H9 (cell line): ENCODE results near the gene BBOF1. TPM values are rescaled to one million over a fixed set of nuclear protein-coding genes. Genes with fewer than 3 reads are reported as not detected.
A peak's percentile ranks its signal among the peaks of the same experiment; 100 is the strongest.

Source experiments
- DNase-seq: peaks from one replicate; pipeline ENCODE4 v3.0.0-alpha.2; 2017
- H2AFZ ChIP-seq: one replicate; pipeline ENCODE4 v1.6.1; 2013; ENCODE audit warnings: mild to moderate bottlenecking, low read length, control low read depth, moderate library complexity
- H2AK5ac ChIP-seq: 2 replicates; pipeline ENCODE4 v1.6.1; 2013; ENCODE audit warnings: low read length, control low read depth, mixed read lengths; ENCODE audit not compliant: insufficient read length
- H2BK120ac ChIP-seq: one replicate; pipeline ENCODE4 v1.6.1; 2013; ENCODE audit warnings: low read depth, mild to moderate bottlenecking, low read length, control low read depth, inconsistent platforms; ENCODE audit not compliant: poor library complexity, severe bottlenecking
- H2BK12ac ChIP-seq: 2 replicates; pipeline ENCODE4 v1.6.1; 2013; ENCODE audit warnings: low read length, control low read depth, mixed read lengths, low read depth; ENCODE audit not compliant: insufficient read length
- H2BK15ac ChIP-seq: 2 replicates; pipeline ENCODE4 v1.6.1; 2013; ENCODE audit warnings: low read depth, low read length, control low read depth
- H2BK20ac ChIP-seq: one replicate; pipeline ENCODE4 v1.6.1; 2013; ENCODE audit warnings: low read depth, mild to moderate bottlenecking, low read length, control low read depth, inconsistent platforms; ENCODE audit not compliant: poor library complexity, severe bottlenecking
- H2BK5ac ChIP-seq: 2 replicates; pipeline ENCODE4 v1.6.1; 2013; ENCODE audit warnings: low read length, control low read depth, mixed read lengths; ENCODE audit not compliant: insufficient read length
- H3K14ac ChIP-seq: 2 replicates; pipeline ENCODE4 v1.6.1; 2013; ENCODE audit warnings: low read length, control low read depth; ENCODE audit not compliant: insufficient read depth
- H3K18ac ChIP-seq: 2 replicates; pipeline ENCODE4 v1.6.1; 2013; ENCODE audit warnings: low read depth, mild to moderate bottlenecking, mixed read lengths, low read length, control low read depth; ENCODE audit not compliant: insufficient read length
- H3K23ac ChIP-seq: 2 replicates; pipeline ENCODE4 v1.6.1; 2013; ENCODE audit warnings: low read length, control low read depth, mixed read lengths, low read depth; ENCODE audit not compliant: insufficient read length
- H3K23me2 ChIP-seq: 2 replicates; pipeline ENCODE4 v1.6.1; 2013; ENCODE audit warnings: low read depth, mild to moderate bottlenecking, mixed read lengths, low read length, control low read depth; ENCODE audit not compliant: insufficient read length, poor library complexity, severe bottlenecking
- H3K27ac ChIP-seq: 2 replicates; pipeline ENCODE4 v1.5.1; 2013; ENCODE audit warnings: low read length, control low read depth, mixed read lengths, low read depth; ENCODE audit not compliant: insufficient read length
- H3K27me3 ChIP-seq: 2 replicates; pipeline ENCODE4 v1.6.1; 2013; ENCODE audit warnings: low read length, control low read depth, inconsistent platforms; ENCODE audit not compliant: insufficient read depth
- H3K4ac ChIP-seq: 2 replicates; pipeline ENCODE4 v1.6.1; 2013; ENCODE audit warnings: low read depth, mild to moderate bottlenecking, control low read depth, inconsistent platforms, low read length, moderate library complexity
- H3K4me1 ChIP-seq: 2 replicates; pipeline ENCODE4 v1.6.1; 2013; ENCODE audit warnings: low read length, control low read depth, inconsistent platforms; ENCODE audit not compliant: insufficient read depth
- H3K4me2 ChIP-seq: 2 replicates; pipeline ENCODE4 v1.6.1; 2013; ENCODE audit warnings: low read length, control low read depth, mixed read lengths; ENCODE audit not compliant: insufficient read length, insufficient read depth
- H3K56ac ChIP-seq: 2 replicates; pipeline ENCODE4 v1.6.1; 2013; ENCODE audit warnings: low read depth, mild to moderate bottlenecking, mixed read lengths, low read length, control low read depth; ENCODE audit not compliant: insufficient read length
- H3K79me1 ChIP-seq: 2 replicates; pipeline ENCODE4 v1.6.1; 2013; ENCODE audit warnings: low read depth, mild to moderate bottlenecking, moderate library complexity, low read length, control low read depth, inconsistent platforms; ENCODE audit not compliant: insufficient read depth, poor library complexity, severe bottlenecking
- H3K79me2 ChIP-seq: 2 replicates; pipeline ENCODE4 v1.6.1; 2013; ENCODE audit warnings: low read length, control low read depth, inconsistent platforms; ENCODE audit not compliant: insufficient read depth
- H3K9ac ChIP-seq: 2 replicates; pipeline ENCODE4 v1.6.1; 2013; ENCODE audit warnings: low read length, control low read depth, mixed read lengths; ENCODE audit not compliant: insufficient read length; ENCODE audit errors: extremely low read depth
- H3K9me3 ChIP-seq: one replicate; pipeline ENCODE4 v1.6.1; 2013; ENCODE audit warnings: low read depth, low read length, inconsistent platforms; ENCODE audit not compliant: control insufficient read depth
- H3T11ph ChIP-seq: one replicate; pipeline ENCODE4 v1.6.1; 2013; ENCODE audit warnings: mild to moderate bottlenecking, low read length, control low read depth, inconsistent platforms
- H4K20me1 ChIP-seq: one replicate; pipeline ENCODE4 v1.6.1; 2013; ENCODE audit not compliant: control insufficient read depth, insufficient read length, insufficient read depth
- H4K5ac ChIP-seq: 2 replicates; pipeline ENCODE4 v1.6.1; 2013; ENCODE audit warnings: low read depth, mild to moderate bottlenecking, mixed read lengths, low read length, control low read depth; ENCODE audit not compliant: insufficient read length
- H4K8ac ChIP-seq: replicated peaks from 2 replicates; pipeline ENCODE4 v1.6.1; 2013; ENCODE audit warnings: low read length, control low read depth, mixed read lengths, low read depth; ENCODE audit not compliant: insufficient read length
- H4K91ac ChIP-seq: 2 replicates; pipeline ENCODE4 v1.6.1; 2013; ENCODE audit warnings: low read depth, mild to moderate bottlenecking, moderate library complexity, mixed read lengths, low read length, control low read depth; ENCODE audit not compliant: insufficient read length
- H3K27ac Mint-ChIP-seq, 3 experiments: 2 replicates in 2 of 3; 3 replicates in 1 of 3; pipeline ENCODE4 v1.8.0; 2020 to 2021; ENCODE audit warnings: mixed read lengths in 3 of 3, mild to moderate bottlenecking in 1 of 3, moderate library complexity in 1 of 3
- H3K27me3 Mint-ChIP-seq: 2 replicates; pipeline ENCODE4 v1.8.0; 2021; ENCODE audit warnings: low read depth, mild to moderate bottlenecking, moderate library complexity, mixed read lengths
- H3K36me3 Mint-ChIP-seq, 3 experiments: 2 replicates in 2 of 3; 3 replicates in 1 of 3; pipeline ENCODE4 v1.8.0; 2020 to 2021; ENCODE audit warnings: low read depth in 3 of 3, mixed read lengths in 3 of 3; ENCODE audit not compliant: insufficient read depth in 1 of 3
- H3K4me1 Mint-ChIP-seq, 2 experiments: 2 replicates each; pipeline ENCODE4 v1.8.0; 2020; ENCODE audit warnings: mixed read lengths in 2 of 2
- H3K4me3 Mint-ChIP-seq, 2 experiments: 2 replicates in 1 of 2; 3 replicates in 1 of 2; pipeline ENCODE4 v1.8.0; 2020 to 2021; ENCODE audit warnings: mild to moderate bottlenecking in 2 of 2, mixed read lengths in 2 of 2, moderate library complexity in 1 of 2
- H3K9me3 Mint-ChIP-seq, 2 experiments: 2 replicates in 1 of 2; 3 replicates in 1 of 2; pipeline ENCODE4 v1.8.0; 2020; ENCODE audit warnings: mild to moderate bottlenecking in 2 of 2, mixed read lengths in 2 of 2, moderate library complexity in 1 of 2
- CTCF ChIP-seq: fragments of 200-600 bp; sonication (generic); conservative IDR thresholded peaks from 3 replicates; pipeline ENCODE4 v1.8.0; 2021; ENCODE audit warnings: antibody characterized with exemption, mild to moderate bottlenecking
- WGBS: extraction: QIAGEN DNeasy Blood & Tissue Kit; methylation state at CpG from one replicate; pipeline ENCODE4 v1.1.7; 2013; ENCODE audit warnings: missing lambda C conversion rate, low lambda C conversion rate, mixed read lengths; ENCODE audit not compliant: insufficient read length; ENCODE audit errors: extremely low coverage; 5-methylcytosine and 5-hydroxymethylcytosine counted together
- total RNA-seq: library from RNA; stranded (reverse); gene quantifications from 2 replicates; pipeline ENCODE4 v1.2.1, GENCODE V29; 2021

The BBOF1 gene
- total RNA-seq, 1 experiment from 2014 or later: 0.61 TPM

DNA sequence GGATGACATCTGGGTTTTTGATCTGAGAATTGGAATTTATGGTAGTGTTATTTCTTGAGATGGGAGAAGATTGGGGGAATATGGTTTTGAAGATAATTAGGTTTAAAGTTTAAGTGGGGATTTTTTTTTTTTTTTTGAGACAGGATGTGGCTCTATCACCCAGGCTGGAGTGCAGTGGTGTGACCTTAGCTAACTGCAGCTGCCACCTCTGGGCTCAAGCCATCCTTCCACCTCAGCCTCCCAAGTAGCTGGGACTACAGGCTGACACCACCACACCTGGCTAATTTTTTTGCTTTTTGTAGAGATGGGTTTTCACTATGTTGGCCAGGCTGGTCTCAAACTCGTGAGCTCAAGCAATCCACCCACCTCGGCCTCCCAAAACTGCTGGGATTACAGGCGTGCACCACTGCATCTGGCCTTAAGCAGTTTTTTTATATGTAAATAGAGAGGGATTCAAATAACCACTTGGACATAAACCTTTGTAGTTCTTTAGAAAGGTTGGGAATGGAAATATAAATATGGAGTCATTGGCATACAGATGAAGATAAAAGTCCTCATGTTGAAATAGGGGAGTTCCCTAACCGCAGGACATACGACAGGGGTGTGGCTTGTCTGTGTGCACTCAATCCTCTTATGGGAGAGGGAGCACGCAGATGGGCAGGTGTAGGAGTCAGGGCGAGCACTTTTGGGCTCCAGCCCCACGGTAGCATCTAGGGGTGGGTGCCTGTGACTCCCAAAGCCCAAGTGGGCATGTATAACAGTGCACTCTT, 70.3 kb downstream of the BBOF1 start:
- Histone ChIP-seq H4K8ac (no peak overlapping the region), H3K56ac (no peak overlapping the region), H3K9me3 (no peaks in the 10 kb centered on the region), H2BK5ac (no peak overlapping the region), H2BK12ac (no peak overlapping the region), H4K91ac (no peak overlapping the region), H2BK20ac (no peak overlapping the region), H3K79me2 (no peaks in the 10 kb centered on the region; the same call in 1 of the 2 replicates), H3K23me2 (no peaks in the 10 kb centered on the region), H3K23ac (no peak overlapping the region), H2BK120ac (no peak overlapping the region), H3K4ac (no peak overlapping the region), H3T11ph (no peak overlapping the region), H2AK5ac (no peak overlapping the region), H3K79me1 (peaks cover 7% of the 10 kb centered on the region), H3K4me1 (no peaks in the 10 kb centered on the region), H3K9ac (no peak overlapping the region), H3K14ac (no peak overlapping the region), H2BK15ac (no peak overlapping the region), H2AFZ (no peak overlapping the region), H4K5ac (no peak overlapping the region), H3K27ac (no peak overlapping the region), H4K20me1 (no peaks in the 10 kb centered on the region), H3K27me3 (no peaks in the 10 kb centered on the region), H3K4me2 (no peak overlapping the region), H3K18ac (no peak overlapping the region)
- no CpG with 5 or more reads among the region's 8 CpGs for whole genome bisulfite sequencing
- no peak for TF ChIP-seq CTCF
- Mint-ChIP-seq H3K9me3 (no peaks in the 10 kb centered on the region), H3K4me3 (no peak overlapping the region), H3K36me3 (peaks cover 3 to 11% (median 8%) of the 10 kb centered on the region in 3 experiments; a peak in 6 of 7 replicates), H3K4me1 (peaks cover 0 to 7% of the 10 kb centered on the region in 2 experiments; a peak in 2 of 4 replicates), H3K27ac (peak overlapping the region in 1 of 3 experiments; percentile 15; a peak in 2 of 7 replicates), H3K27me3 (no peaks in the 10 kb centered on the region; the same call in 1 of the 2 replicates)
- DNase-seq: no peak
